T follicular helper cell (primary cell): ENCODE results near the gene PAX2.

Experiments used
- DNase-seq: peaks from one replicate; pipeline ENCODE4 v3.0.0-alpha.2; 2020; ENCODE audit warnings: low read depth

PAX2 gene

GRCh38 chr10:100817268-100817839, 72.0 kb downstream of the PAX2 start:
- DNase-seq: no peak

- DNase-seq: no peak
These were observed 74.0 kb downstream of the PAX2 start for GRCh38 chr10:100819424-100819823.

DNA sequence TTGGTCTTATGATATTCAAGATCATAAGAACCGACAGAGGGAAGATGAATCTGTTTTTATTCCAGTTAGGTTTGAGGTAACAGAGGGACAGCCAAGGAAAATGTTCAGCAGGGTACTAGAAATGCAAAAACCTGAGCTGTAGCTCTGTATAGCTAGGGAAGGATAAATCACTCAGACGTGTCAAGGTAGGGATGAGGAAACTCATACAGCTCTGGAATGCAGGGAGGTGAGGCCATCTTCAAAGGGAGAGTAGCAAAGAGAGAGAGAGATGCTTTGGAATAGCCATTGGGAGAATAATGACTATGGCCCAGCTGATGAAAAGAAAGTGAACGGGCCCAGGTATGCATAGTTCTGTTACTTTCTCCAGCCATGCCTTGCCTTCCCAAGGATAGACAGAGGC, 77.8 kb downstream of the PAX2 start:
- DNase-seq: no peak

DNA sequence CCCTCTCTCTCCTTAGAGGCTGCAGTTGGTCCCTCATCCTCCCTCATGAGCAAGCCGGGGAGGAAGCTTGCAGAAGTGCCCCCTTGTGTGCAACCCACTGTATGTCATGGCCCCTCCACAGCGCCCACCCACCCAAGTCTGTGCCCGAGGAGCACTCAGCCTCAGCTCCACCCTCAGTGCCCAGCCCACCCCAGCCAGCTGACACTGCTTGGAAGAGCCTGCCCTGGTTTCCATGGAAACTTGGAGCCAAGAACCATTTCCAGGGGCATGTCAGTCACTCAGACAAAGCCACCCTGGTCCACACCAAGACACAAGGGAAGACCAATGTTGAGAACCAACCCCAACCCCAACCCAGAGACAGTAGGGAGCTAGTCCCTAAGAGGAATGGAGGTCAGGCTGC, 79.5 kb downstream of the PAX2 start:
- DNase-seq: no peak

DNA sequence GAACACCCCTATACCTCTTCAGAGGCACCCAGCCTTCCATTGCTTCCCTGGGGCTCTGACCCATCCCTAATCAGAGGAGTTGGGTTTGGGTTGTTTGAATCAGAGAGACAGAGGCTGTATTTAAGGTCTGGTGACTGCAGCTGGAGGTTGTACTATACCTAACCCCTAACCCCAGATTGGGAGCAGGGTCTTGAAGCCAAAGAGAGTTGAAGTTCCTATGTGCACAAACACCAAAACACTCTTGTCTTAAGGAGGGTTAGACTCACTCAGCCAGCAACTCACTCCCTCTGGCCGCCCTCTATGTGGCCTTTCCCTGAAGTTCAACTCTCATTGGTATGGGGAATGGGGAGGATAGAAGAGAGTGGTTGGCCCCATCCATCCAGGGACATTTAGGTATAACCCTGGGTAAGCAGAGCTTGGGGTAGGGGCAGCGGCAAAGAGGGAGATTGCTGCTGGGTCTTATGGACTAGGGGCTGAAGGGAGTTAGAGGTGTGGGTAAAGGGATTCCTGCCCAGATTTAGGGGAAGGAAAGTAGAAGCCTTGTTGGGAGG, 80.0 kb downstream of the PAX2 start:
- no peak for DNase-seq

DNA sequence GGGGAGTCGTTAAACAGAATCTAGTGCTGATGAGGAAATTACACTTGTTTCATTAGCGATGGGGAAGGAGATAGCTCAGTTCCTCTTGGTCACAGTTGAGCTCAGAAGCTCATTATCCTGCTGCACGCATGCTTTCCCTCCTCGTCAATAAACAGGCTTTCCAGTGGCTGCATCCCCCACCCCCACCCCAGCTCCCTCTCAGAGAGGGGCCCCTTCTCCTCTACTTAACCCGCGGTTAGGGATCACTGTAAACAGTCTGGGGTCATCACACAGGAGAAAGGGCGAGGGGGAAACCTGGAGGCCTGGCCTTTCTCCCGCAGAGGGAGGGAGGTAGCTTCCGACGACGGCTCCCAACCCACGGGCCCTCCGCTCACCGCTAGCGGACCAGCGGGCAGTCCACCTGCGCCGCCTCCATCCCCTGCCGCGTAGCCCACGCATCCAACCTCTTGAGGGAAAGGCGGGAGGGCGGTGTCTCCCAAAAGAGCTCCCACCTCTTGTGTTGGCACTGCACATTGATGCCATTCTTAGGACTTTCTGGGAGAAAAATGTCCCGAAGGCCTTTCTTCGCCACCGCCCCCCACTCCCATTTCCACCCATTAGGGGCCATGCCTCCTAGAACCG, 80.8 kb downstream of the PAX2 start:
- DNase-seq: no peak

DNA sequence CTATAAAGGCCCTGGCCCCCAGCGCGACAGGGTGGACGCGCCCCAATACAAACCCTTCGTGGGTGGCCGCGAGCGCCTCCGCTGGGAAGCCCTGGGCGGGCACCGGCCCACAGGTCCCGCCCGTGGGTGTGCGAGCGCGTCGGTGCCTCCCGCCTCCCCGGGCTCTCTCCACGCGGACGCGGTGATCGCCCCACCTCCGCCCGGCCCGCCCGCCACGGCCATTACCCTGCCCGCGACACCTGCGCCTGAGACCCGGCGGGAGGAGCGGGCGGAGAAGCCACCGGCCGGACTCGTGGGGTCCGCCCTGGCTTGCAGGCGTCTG, 81.2 kb downstream of the PAX2 start:
- no peak for DNase-seq

DNA sequence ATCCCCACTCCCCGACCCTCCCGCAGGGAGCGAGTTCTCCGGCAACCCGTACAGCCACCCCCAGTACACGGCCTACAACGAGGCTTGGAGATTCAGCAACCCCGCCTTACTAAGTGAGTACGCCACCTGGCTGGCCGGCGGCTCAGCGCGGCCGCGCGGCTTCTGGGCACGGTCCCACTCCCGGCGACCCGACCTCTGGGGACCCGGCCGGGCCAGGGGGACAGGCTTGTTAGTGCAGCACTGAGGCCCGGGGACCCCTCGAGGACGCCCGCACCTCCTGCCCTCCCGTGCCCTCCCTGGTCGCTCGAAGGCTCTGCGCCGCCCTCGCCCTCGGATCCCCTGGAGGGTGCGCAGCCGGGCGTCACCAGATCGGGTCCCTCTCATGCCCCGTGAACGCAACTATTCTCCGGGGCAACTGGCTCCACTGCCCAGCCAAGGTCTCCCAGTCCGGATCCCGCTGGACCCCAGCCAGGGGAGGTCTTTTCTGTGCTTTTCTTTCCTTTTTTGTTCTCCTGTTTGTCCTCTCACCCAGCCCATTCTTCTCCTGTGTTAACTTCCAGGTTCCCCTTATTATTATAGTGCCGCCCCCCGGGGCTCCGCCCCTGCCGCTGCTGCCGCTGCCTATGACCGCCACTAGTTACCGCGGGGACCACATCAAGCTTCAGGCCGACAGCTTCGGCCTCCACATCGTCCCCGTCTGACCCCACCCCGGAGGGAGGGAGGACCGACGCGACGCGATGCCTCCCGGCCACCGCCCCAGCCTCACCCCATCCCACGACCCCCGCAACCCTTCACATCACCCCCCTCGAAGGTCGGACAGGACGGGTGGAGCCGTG, 81.8 kb downstream of the PAX2 start:
- DNase-seq: no peak

- DNase-seq: no peak
These were observed 82.7 kb downstream of the PAX2 start for GRCh38 chr10:100827819-100828737.

GRCh38 chr10:100828738-100829096, 83.3 kb downstream of the PAX2 start:
- no peak for DNase-seq

DNA sequence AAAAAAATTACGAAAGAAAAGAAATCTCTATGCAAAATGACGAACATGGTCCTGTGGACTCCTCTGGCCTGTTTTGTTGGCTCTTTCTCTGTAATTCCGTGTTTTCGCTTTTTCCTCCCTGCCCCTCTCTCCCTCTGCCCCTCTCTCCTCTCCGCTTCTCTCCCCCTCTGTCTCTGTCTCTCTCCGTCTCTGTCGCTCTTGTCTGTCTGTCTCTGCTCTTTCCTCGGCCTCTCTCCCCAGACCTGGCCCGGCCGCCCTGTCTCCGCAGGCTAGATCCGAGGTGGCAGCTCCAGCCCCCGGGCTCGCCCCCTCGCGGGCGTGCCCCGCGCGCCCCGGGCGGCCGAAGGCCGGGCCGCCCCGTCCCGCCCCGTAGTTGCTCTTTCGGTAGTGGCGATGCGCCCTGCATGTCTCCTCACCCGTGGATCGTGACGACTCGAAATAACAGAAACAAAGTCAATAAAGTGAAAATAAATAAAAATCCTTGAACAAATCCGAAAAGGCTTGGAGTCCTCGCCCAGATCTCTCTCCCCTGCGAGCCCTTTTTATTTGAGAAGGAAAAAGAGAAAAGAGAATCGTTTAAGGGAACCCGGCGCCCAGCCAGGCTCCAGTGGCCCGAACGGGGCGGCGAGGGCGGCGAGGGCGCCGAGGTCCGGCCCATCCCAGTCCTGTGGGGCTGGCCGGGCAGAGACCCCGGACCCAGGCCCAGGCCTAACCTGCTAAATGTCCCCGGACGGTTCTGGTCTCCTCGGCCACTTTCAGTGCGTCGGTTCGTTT, 83.9 kb downstream of the PAX2 start:
- no peak for DNase-seq

GRCh38 chr10:100829933-100830727, 84.7 kb downstream of the PAX2 start:
- DNase-seq: no peak

GRCh38 chr10:100830728-100831111, 85.3 kb downstream of the PAX2 start:
- no peak for DNase-seq

- DNase-seq: no peak
These were observed 86.4 kb downstream of the PAX2 start for GRCh38 chr10:100831742-100832141.

GRCh38 chr10:100835810-100836209, 90.4 kb downstream of the PAX2 start:
- DNase-seq: no peak

- DNase-seq: no peak
These were observed 91.5 kb downstream of the PAX2 start for GRCh38 chr10:100836891-100837290.

DNA sequence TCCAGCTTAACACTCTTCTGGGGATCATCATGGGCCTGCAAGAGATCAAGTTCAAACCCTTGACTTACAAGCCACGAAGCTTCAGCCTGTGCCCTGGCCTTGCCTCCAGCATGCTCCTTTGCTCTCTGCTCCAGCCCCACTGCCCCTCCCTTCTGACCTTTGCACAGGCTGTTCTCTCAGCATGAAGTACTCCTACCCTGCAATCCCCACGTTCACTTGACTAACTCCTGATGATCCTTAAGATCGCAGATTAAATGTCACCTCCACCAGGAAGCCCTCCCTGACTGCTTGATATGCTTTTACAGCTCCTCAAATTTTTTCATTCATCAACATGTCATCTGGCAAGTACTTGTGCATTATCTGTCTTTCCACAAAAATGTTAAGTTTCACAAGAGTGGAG, 91.9 kb downstream of the PAX2 start:
- DNase-seq: no peak

- DNase-seq: no peak
These were observed 93.6 kb downstream of the PAX2 start for GRCh38 chr10:100838986-100839385.

- DNase-seq: no peak
These were observed 96.1 kb downstream of the PAX2 start for GRCh38 chr10:100841528-100841927.

- DNase-seq: no peak
These were observed 102.1 kb downstream of the PAX2 start for GRCh38 chr10:100847440-100847839.

- DNase-seq: no peak
These were observed 103.4 kb downstream of the PAX2 start for GRCh38 chr10:100848770-100849169.
